Osteocyte (in vitro differentiated cells): Measurements from ENCODE around the gene ZHX3. TPM values are rescaled to one million over a fixed set of nuclear protein-coding genes. Genes with fewer than 3 reads are reported as not detected.

ENCODE experiments used
- DNase-seq: peaks from one replicate; pipeline ENCODE4 v3.0.0; 2021; ENCODE audit warnings: mixed read lengths; ENCODE audit not compliant: unreplicated experiment; ENCODE audit errors: extremely low spot score
- H3K27ac Mint-ChIP-seq: one replicate; pipeline ENCODE4 v1.8.0; 2021; ENCODE audit warnings: mild to moderate bottlenecking, mixed read lengths; ENCODE audit not compliant: unreplicated experiment
- H3K27me3 Mint-ChIP-seq: one replicate; pipeline ENCODE4 v1.8.0; 2021; ENCODE audit warnings: mixed read lengths; ENCODE audit not compliant: unreplicated experiment
- H3K36me3 Mint-ChIP-seq: one replicate; pipeline ENCODE4 v1.8.0; 2021; ENCODE audit warnings: mixed read lengths; ENCODE audit not compliant: unreplicated experiment
- H3K4me1 Mint-ChIP-seq: one replicate; pipeline ENCODE4 v1.8.0; 2021; ENCODE audit warnings: mixed read lengths; ENCODE audit not compliant: unreplicated experiment
- H3K4me3 Mint-ChIP-seq: one replicate; pipeline ENCODE4 v1.8.0; 2021; ENCODE audit warnings: mild to moderate bottlenecking, moderate library complexity, mixed read lengths; ENCODE audit not compliant: unreplicated experiment
- H3K9me3 Mint-ChIP-seq: one replicate; pipeline ENCODE4 v1.8.0; 2021; ENCODE audit warnings: mixed read lengths; ENCODE audit not compliant: unreplicated experiment
- total RNA-seq: library from RNA; stranded (reverse); gene quantifications from 2 replicates; pipeline ENCODE4 v1.2.1, GENCODE V29; 2021
- TF ChIP-seq, protein P1 (sequence below): fragments of 200-600 bp; sonication (generic); IDR thresholded peaks from 2 replicates; pipeline ENCODE4 v1.5.0; 2021; ENCODE audit warnings: antibody characterized with exemption, mild to moderate bottlenecking, moderate library complexity

ZHX3 gene
- total RNA-seq, 1 donor from 2014 or later: 44.5 TPM

DNA sequence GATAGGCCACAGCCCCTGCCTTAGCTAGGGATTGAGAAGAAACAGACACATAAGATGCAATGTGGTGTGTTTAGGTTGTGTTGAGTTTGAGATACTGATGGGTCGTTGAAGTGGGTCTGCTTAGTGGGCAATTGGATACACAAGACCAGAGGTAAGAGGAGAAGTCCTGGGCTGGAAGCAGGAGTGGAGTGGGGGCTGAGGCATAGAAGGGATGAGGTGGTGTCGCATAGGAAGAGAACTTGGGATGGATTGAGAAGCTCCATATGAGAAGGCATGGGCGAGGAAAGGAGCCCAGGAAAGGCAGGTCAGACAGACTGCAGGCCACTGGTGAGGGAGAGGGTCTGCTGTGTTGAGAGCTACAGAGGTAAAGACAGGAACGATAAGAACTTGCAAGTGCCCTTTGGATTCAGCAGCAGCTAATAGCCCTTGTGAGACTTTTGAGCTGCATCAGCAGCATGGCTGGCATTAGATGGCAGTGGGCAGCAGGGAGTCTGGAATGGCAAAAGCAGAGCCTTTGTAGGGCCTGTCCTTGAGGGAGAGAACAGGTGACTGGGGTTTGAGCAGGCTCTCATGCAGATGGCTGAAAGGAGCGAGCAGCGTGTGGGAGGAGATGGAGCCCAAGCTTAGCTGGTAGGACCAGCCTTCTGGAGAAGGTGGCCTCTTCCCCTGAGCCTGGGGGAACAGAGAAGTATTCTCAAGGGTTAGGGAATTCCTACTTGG is 147.0 kb downstream of the ZHX3 start:
- Mint-ChIP-seq H3K27ac (peak overlapping the region; percentile 40), H3K36me3 (peaks cover 44% of the 10 kb centered on the region), H3K27me3 (no peaks in the 10 kb centered on the region), H3K9me3 (no peaks in the 10 kb centered on the region), H3K4me1 (peaks cover 25% of the 10 kb centered on the region), H3K4me3 (no peak overlapping the region)
- TF ChIP-seq, protein P1, sequence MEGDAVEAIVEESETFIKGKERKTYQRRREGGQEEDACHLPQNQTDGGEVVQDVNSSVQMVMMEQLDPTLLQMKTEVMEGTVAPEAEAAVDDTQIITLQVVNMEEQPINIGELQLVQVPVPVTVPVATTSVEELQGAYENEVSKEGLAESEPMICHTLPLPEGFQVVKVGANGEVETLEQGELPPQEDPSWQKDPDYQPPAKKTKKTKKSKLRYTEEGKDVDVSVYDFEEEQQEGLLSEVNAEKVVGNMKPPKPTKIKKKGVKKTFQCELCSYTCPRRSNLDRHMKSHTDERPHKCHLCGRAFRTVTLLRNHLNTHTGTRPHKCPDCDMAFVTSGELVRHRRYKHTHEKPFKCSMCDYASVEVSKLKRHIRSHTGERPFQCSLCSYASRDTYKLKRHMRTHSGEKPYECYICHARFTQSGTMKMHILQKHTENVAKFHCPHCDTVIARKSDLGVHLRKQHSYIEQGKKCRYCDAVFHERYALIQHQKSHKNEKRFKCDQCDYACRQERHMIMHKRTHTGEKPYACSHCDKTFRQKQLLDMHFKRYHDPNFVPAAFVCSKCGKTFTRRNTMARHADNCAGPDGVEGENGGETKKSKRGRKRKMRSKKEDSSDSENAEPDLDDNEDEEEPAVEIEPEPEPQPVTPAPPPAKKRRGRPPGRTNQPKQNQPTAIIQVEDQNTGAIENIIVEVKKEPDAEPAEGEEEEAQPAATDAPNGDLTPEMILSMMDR: no peak
- no peak for DNase-seq

DNA sequence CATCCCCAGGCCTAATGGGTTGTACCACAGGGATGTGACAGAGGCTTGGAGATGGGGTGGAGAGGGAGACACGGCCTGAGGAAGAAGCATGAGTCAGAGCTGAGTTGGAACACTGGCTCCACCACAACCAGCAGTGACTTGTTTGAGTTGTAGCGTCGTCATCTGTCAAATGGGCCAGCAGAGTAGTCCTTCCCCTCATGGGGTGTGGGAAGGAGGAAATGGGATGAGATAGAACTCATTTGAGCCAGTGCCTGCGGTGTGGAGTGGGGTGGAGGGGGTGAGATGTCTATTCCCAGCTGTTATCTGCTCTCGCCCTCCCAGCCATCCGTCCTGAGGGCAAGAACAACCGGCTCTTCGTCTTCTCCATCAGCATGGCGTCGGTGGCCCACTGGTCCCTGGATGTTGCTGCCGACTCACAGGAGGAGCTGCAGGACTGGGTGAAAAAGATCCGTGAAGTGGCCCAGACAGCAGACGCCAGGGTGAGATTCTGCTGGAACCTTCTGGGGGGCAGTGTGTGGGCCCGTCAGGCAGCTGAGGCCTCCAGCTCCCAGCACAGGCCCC is 147.7 kb downstream of the ZHX3 start:
- no peaks in the 10 kb centered on the region for H3K9me3 Mint-ChIP-seq
- no peak for DNase-seq
- peaks cover 49% of the 10 kb centered on the region for H3K36me3 Mint-ChIP-seq

DNA sequence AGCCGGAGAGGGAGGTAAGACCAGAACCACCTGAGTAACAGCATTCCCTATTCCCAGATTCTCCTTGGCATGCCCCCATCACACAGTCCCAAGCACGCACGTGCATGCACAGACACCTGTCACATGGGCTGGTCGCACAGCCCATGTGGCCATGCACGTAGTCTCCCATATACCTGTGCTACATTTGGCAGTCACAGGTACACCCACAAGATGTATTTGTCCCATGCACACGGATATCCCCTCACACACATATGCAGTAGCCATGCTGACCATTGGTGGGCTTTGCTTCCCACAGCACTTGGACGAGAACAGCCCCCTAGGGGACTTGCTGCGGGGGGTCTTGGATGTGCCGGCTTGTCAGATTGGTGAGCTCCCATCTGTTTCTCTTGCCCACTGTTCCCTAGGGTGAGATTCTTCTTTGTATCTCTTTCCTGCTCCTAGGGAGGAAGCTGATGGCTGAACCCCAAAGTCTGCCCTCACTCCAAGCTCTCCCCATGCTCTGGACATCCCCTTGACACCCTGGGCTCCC is 148.3 kb downstream of the ZHX3 start:
- Mint-ChIP-seq H3K4me1 (peaks cover 11% of the 10 kb centered on the region), H3K9me3 (no peaks in the 10 kb centered on the region), H3K27me3 (no peaks in the 10 kb centered on the region), H3K27ac (no peak overlapping the region), H3K36me3 (peaks cover 50% of the 10 kb centered on the region), H3K4me3 (no peak overlapping the region)
- no peak for DNase-seq
- TF ChIP-seq, protein P1: no peak

More for the DNA sequence above, 147.7 kb downstream of the ZHX3 start:
- no peak overlapping the region for H3K4me3 Mint-ChIP-seq
- TF ChIP-seq, protein P1: no peak
- no peak overlapping the region for H3K27ac Mint-ChIP-seq
- H3K27me3 Mint-ChIP-seq: no peaks in the 10 kb centered on the region
- H3K4me1 Mint-ChIP-seq: peaks cover 18% of the 10 kb centered on the region

DNA sequence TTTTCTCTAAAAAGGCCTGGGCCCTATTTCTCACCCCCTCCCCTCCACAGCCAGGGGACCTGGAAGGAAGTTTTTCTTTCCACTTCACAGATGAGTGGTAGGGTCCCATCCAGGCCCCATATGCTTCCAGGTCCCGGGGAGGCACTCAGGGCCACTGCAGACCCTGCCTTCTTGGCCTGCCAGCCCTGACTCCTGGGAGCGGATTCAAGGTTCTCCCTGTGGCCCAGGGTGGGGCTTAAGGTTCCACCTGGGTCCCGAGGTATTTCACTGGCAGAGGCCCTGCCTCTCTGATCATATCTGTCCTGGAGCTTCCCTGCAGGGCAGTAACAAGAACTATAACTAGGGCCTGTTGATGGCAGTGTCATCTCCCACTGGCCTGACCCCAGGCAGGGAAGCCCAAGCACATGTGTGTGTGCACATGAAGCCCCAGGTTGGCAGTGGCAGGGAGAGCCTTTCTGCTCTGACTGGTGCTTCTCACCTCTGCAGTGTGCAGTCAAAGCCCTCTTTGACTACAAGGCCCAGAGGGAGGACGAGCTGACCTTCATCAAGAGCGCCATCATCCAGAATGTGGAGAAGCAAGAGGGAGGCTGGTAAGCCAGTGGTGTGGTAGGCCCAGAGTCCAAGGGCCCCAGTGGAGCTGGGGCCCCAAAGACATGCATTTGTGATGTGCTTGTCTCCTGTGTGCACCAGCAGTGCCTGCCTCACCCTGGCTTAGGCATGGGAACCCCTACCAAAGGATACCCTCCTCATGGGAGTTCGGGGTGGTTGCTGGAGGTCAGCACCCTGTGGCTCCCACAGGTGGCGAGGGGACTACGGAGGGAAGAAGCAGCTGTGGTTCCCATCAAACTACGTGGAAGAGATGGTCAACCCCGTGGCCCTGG is 149.0 kb downstream of the ZHX3 start:
- Mint-ChIP-seq H3K27ac (no peak overlapping the region), H3K9me3 (no peaks in the 10 kb centered on the region), H3K27me3 (no peaks in the 10 kb centered on the region), H3K4me1 (peaks cover 4% of the 10 kb centered on the region), H3K36me3 (peaks cover 55% of the 10 kb centered on the region), H3K4me3 (no peak overlapping the region)
- TF ChIP-seq, protein P1: no peak
- no peak for DNase-seq
